GM18502 (cell line): ENCODE measurements around the gene PDCL2.
"Not testable (repeated sequence)": the region's sequence is repeated elsewhere in the genome, so short reads cannot be mapped to it uniquely, and the experiment has no call there.

ENCODE experiments used
- ATAC-seq: cut with Tn5 transposase; IDR thresholded peaks from one replicate; pipeline ENCODE4 v1.9.1; 2021; ENCODE audit warnings: mild to moderate bottlenecking; ENCODE audit not compliant: unreplicated experiment, poor library complexity

Gene PDCL2

GRCh38 chr4:55598641-55599040 lies 6.6 kb upstream of the PDCL2 start:
- ATAC-seq = no peak

- no peak for ATAC-seq
Measured at GRCh38 chr4:55588160-55588559, 3.9 kb downstream of the PDCL2 start.

- not testable (repeated sequence) for ATAC-seq
Measured at GRCh38 chr4:55582773-55583172, 9.3 kb downstream of the PDCL2 start.

GRCh38 chr4:55578341-55579010 lies 13.6 kb downstream of the PDCL2 start:
- no peak for ATAC-seq

GRCh38 chr4:55575513-55575912 lies 16.5 kb downstream of the PDCL2 start:
- no peak for ATAC-seq

GRCh38 chr4:55574252-55574651 lies 17.8 kb downstream of the PDCL2 start:
- ATAC-seq = no peak

GRCh38 chr4:55571806-55572205 lies 20.2 kb downstream of the PDCL2 start:
- no peak for ATAC-seq

GRCh38 chr4:55568905-55569504 lies 23.0 kb downstream of the PDCL2 start:
- peak; percentile 68 for ATAC-seq

GRCh38 chr4:55561889-55562288 lies 30.2 kb downstream of the PDCL2 start:
- ATAC-seq = peak; percentile 100

- ATAC-seq = no peak
Measured at GRCh38 chr4:55560096-55560495, 31.9 kb downstream of the PDCL2 start.

- ATAC-seq = no peak
Measured at GRCh38 chr4:55554453-55555030, 37.5 kb downstream of the PDCL2 start.

- no peak for ATAC-seq
Measured at GRCh38 chr4:55553441-55554201, 38.4 kb downstream of the PDCL2 start.

- ATAC-seq = not testable (repeated sequence)
Measured at GRCh38 chr4:55551964-55552363, 40.1 kb downstream of the PDCL2 start.

GRCh38 chr4:55549888-55550287 lies 42.2 kb downstream of the PDCL2 start:
- ATAC-seq = no peak

GRCh38 chr4:55547918-55548317 lies 44.1 kb downstream of the PDCL2 start:
- ATAC-seq = no peak

- no peak for ATAC-seq
Measured at GRCh38 chr4:55547466-55547770, 44.6 kb downstream of the PDCL2 start.

- ATAC-seq = peak; percentile 75
Measured at GRCh38 chr4:55546756-55547465, 45.1 kb downstream of the PDCL2 start, which contains the start of gene CLOCK. Gene CLOCK (minus strand): TSS chr4:55546909. CDS start chr4:55482785, 64,124 bp downstream.

- peak; percentile 51 for ATAC-seq
Measured at GRCh38 chr4:55546506-55546755, 45.6 kb downstream of the PDCL2 start.

GRCh38 chr4:55545641-55546505 lies 46.2 kb downstream of the PDCL2 start:
- peak; percentile 54 for ATAC-seq

- ATAC-seq = no peak
Measured at GRCh38 chr4:55545151-55545550, 46.9 kb downstream of the PDCL2 start.
